Body of pancreas (tissue), 4 donors: ENCODE data around the gene HSD17B8.

ENCODE experiments used
- CTCF ChIP-seq, 7 experiments: fragments of 450-650 bp in 4 of 7; fragments of 200-600 bp in 3 of 7; sonication (generic) in 3 of 7; IDR thresholded peaks; one replicate each; pipeline ENCODE4 v1.5.1; 2016 to 2019; ENCODE audit warnings: antibody characterized with exemption in 7 of 7
- POLR2A ChIP-seq, 3 donors: fragments of 450-650 bp; IDR thresholded peaks; one replicate each; pipeline ENCODE4 v1.6.1; 2016; ENCODE audit warnings: antibody characterized with exemption in 3 of 3, mild to moderate bottlenecking in 2 of 3

GRCh38 chr6:33167374-33168283, 36.8 kb upstream of the HSD17B8 start:
- TF ChIP-seq CTCF (IDR thresholded peaks at IDR 0.05) (no peak), POLR2A (IDR thresholded peaks at IDR 0.05) (no peak)
